SK-N-SH treated with all-trans-retinoic acid at 6 μM for 48 hours (cell line): ENCODE measurements around the gene FOSL2.
A peak's percentile ranks its signal among the peaks of the same experiment; 100 is the strongest.

ENCODE experiments used
- ATAC-seq: fragments of 200-7000 bp; cut with Tn5 transposase; 3 replicates; pipeline ENCODE4 v1.9.1; 2020; ENCODE audit warnings: mild to moderate bottlenecking, moderate library complexity
- BACH2 ChIP-seq: fragments of 250-450 bp; sonication (Bioruptor Pico); IDR thresholded peaks from 2 replicates; pipeline ENCODE4 v1.9.0; 2021; ENCODE audit warnings: mild to moderate bottlenecking, borderline replicate concordance
- CREB5 ChIP-seq: fragments of 250-450 bp; sonication (Bioruptor Pico); IDR thresholded peaks from 2 replicates; pipeline ENCODE4 v1.5.1; 2020; ENCODE audit warnings: low read depth, mild to moderate bottlenecking, moderate library complexity
- CSDC2 ChIP-seq: fragments of 250-450 bp; sonication (Bioruptor Pico); IDR thresholded peaks from 2 replicates; pipeline ENCODE4 v1.5.0; 2020; ENCODE audit warnings: mild to moderate bottlenecking, moderate library complexity
- CSRNP3 ChIP-seq: fragments of 250-450 bp; sonication (Bioruptor Pico); IDR thresholded peaks from 2 replicates; pipeline ENCODE4 v1.5.1; 2021; ENCODE audit warnings: mild to moderate bottlenecking, moderate library complexity
- ESRRG ChIP-seq: fragments of 250-450 bp; sonication (Bioruptor Pico); IDR thresholded peaks from 2 replicates; pipeline ENCODE4 v1.6.1; 2021; ENCODE audit warnings: mild to moderate bottlenecking
- GLIS3 ChIP-seq: fragments of 250-450 bp; sonication (Bioruptor Pico); IDR thresholded peaks from 2 replicates; pipeline ENCODE4 v1.5.0; 2020; ENCODE audit warnings: mild to moderate bottlenecking, moderate library complexity
- ISL1 ChIP-seq: fragments of 250-450 bp; sonication (Bioruptor Pico); IDR thresholded peaks from 2 replicates; pipeline ENCODE4 v2.1.2; 2022; ENCODE audit warnings: mild to moderate bottlenecking, moderate library complexity
- PATZ1 ChIP-seq: fragments of 250-450 bp; sonication (Bioruptor Pico); IDR thresholded peaks from 2 replicates; pipeline ENCODE4 v1.8.0; 2020; ENCODE audit warnings: mild to moderate bottlenecking, moderate library complexity, borderline replicate concordance
- POU6F1 ChIP-seq: fragments of 250-450 bp; sonication (Bioruptor Pico); IDR thresholded peaks from 2 replicates; pipeline ENCODE4 v1.8.0; 2021; ENCODE audit warnings: low read depth, mild to moderate bottlenecking, moderate library complexity, borderline replicate concordance
- PPARA ChIP-seq: fragments of 250-450 bp; sonication (Bioruptor Pico); IDR thresholded peaks from 2 replicates; pipeline ENCODE4 v1.5.0; 2020; ENCODE audit warnings: mild to moderate bottlenecking, borderline replicate concordance
- RARB ChIP-seq: fragments of 250-450 bp; sonication (Bioruptor Pico); IDR thresholded peaks from 2 replicates; pipeline ENCODE4 v1.8.0; 2021; ENCODE audit warnings: mild to moderate bottlenecking, moderate library complexity
- SNAI2 ChIP-seq: fragments of 250-450 bp; sonication (Bioruptor Pico); IDR thresholded peaks from 2 replicates; pipeline ENCODE4 v1.5.0; 2020; ENCODE audit warnings: mild to moderate bottlenecking, moderate library complexity
- TCF4 ChIP-seq: fragments of 250-450 bp; sonication (Bioruptor Pico); IDR thresholded peaks from 2 replicates; pipeline ENCODE4 v1.8.0; 2021; ENCODE audit warnings: mild to moderate bottlenecking, moderate library complexity, borderline replicate concordance
- ZC3H10 ChIP-seq: fragments of 250-450 bp; sonication (Bioruptor Pico); IDR thresholded peaks from 2 replicates; pipeline ENCODE4 v1.5.1; 2021; ENCODE audit warnings: mild to moderate bottlenecking, moderate library complexity
- ZFP3 ChIP-seq: fragments of 250-450 bp; sonication (Bioruptor Pico); IDR thresholded peaks from 2 replicates; pipeline ENCODE4 v1.5.0; 2020; ENCODE audit warnings: mild to moderate bottlenecking, moderate library complexity
- ZFP30 ChIP-seq: fragments of 450-650 bp; formaldehyde crosslinking; IDR thresholded peaks from 2 replicates; pipeline ENCODE4 v1.5.0; 2022; ENCODE audit warnings: mild to moderate bottlenecking, moderate library complexity
- ZNF565 ChIP-seq: fragments of 450-650 bp; formaldehyde crosslinking; conservative IDR thresholded peaks from 2 replicates; pipeline ENCODE4 v1.5.0; 2020; ENCODE audit warnings: low read depth, mild to moderate bottlenecking, moderate library complexity
- ZNF70 ChIP-seq: fragments of 450-650 bp; formaldehyde crosslinking; IDR thresholded peaks from 2 replicates; pipeline ENCODE4 v1.5.0; 2020; ENCODE audit warnings: mild to moderate bottlenecking, moderate library complexity
- ZNF8 ChIP-seq: fragments of 450-650 bp; formaldehyde crosslinking; IDR thresholded peaks from 2 replicates; pipeline ENCODE4 v1.5.0; 2020; ENCODE audit warnings: mild to moderate bottlenecking, moderate library complexity

FOSL2 gene

GRCh38 chr2:28392297-28393113 is at the start of gene FOSL2:
Gene FOSL2, plus strand, starts transcription at chr2:28392858. Its CDS starts 863 bp downstream, at chr2:28393721.
- no peak for TF ChIP-seq POU6F1
- TF ChIP-seq CREB5 (CRISPR knock-in tag) = no peak
- TF ChIP-seq ZNF70 (CRISPR knock-in tag) = no peak
- TF ChIP-seq ISL1 (CRISPR knock-in tag) = peak; percentile 15
- 0 out of 2 replicates have a peak, but pooled peaks have one; percentile 7 for TF ChIP-seq GLIS3 (CRISPR knock-in tag)
- peak; percentile 82 for TF ChIP-seq ESRRG
- TF ChIP-seq ZNF565 (CRISPR knock-in tag) = no peak
- TF ChIP-seq PPARA = no peak
- no peak for TF ChIP-seq ZC3H10 (CRISPR knock-in tag)
- TF ChIP-seq BACH2 (CRISPR knock-in tag) = no peak
- TF ChIP-seq CSRNP3 = no peak
- no peak for TF ChIP-seq TCF4 (CRISPR knock-in tag)
- no peak for TF ChIP-seq PATZ1 (CRISPR knock-in tag)
- TF ChIP-seq SNAI2 = no peak
- TF ChIP-seq RARB (CRISPR knock-in tag) = no peak
- TF ChIP-seq ZFP30 (CRISPR knock-in tag) = no peak
- TF ChIP-seq ZFP3 (CRISPR knock-in tag) = 0 out of 2 replicates have a peak, but pooled peaks have one; percentile 63
- ATAC-seq = peak; percentile 70

GRCh38 chr2:28343184-28343942 is 49.3 kb upstream of the FOSL2 start:
- no peak for TF ChIP-seq RARB (CRISPR knock-in tag)
- no peak for TF ChIP-seq POU6F1
- TF ChIP-seq CREB5 (CRISPR knock-in tag) = no peak
- TF ChIP-seq CSDC2 (CRISPR knock-in tag) = no peak
- peak; percentile 22; the same call in 1 of the 2 replicates for TF ChIP-seq TCF4 (CRISPR knock-in tag)
- no peak for TF ChIP-seq ZNF8
- no peak for TF ChIP-seq PATZ1 (CRISPR knock-in tag)
- no peak for TF ChIP-seq ZFP3 (CRISPR knock-in tag)
- no peak for TF ChIP-seq ZNF70 (CRISPR knock-in tag)
- peak; percentile 26; the same call in 2 of the 3 replicates for ATAC-seq
